Fibroblast of skin of left quadriceps (primary cell): ENCODE results near the gene RPLP1.
"Not testable (repeated sequence)": the region's sequence is repeated elsewhere in the genome, so short reads cannot be mapped to it uniquely, and the experiment has no call there.

ENCODE experiments used
- DNase-seq, 2 experiments: peaks; one replicate each; pipeline ENCODE4 v3.0.0-alpha.2; 2013; ENCODE audit warnings: low read depth in 2 of 2

RPLP1 gene

DNA sequence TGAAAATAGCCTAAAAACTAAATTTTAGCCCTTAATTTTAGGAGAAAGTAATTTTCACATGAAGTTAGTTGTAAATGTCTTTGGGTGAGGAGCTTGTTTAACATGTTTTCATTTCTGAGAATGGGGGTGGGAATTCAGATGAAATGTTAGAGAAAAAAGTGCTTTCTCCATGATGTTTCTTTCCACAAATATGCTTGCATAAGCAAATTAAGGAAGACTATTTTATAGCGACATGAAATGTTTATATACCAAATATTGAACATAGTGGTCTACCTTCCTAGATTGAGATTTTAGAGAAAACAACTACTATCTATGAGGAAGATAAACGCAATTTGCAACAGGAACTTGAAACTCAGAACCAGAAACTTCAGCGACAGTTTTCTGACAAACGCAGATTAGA, 13.0 kb upstream of the RPLP1 start:
- DNase-seq, result no peak

DNA sequence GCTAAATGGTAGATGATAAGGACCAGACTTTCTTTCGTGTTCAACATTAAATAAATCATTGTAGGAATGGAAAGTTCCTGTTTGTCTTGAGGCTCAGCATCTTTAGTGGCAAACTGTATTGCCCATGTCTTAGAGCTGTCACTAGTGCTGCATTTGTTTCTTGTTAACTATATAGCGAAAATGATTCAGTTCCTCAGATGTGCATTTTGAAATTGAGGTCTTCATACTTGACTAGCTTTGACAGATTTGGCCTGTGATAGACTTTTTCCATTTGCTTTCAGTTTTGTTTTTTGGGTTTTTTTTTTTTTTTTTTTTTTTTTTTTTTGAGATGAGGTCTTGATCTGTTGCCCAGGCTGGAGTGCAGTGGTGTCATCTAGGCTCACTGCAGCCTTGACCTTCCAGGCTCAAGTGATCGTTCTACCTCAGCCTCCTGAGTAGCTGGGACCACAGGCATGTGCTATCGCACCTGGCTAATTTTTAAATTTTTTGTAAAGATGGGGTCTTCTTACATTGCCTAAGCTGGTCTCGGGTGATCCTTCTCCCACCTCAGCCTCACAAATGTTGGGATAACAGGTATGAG, 9.5 kb upstream of the RPLP1 start:
- no peak for DNase-seq

DNA sequence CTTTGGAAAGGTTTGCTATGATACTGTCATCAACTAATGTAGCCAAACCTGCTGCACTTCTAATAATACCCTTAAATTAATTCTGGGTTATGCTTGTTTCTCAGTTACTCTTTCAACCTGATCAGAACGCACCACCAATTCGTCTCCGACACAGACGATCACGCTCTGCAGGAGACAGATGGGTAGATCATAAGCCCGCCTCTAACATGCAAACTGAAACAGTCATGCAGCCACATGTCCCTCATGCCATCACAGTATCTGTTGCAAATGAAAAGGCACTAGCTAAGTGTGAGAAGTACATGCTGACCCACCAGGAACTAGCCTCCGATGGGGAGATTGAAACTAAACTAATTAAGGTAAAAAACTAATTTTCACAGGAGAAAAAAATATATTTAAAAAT, 7.9 kb upstream of the RPLP1 start:
- no peak for DNase-seq

DNA sequence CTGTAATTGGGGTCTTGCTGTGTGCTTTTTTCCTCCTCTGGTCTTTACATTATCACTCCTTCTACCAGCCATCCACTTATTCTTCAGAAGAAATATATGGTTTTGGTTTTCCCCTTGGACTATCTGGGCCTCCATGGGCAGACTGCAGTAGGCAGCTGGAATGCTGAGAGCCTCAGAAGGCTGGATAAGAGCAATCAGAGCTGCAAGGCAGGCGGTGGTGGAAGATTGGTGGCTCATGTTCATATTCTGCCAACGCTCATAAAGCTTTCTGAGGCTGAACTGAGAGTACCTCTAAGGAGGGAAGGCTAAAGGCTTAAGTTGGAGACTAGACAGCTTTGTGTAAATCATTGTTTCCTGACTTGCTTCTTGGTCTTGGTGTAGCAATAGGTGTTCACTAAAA, 5.7 kb upstream of the RPLP1 start:
- no peak for DNase-seq

DNA sequence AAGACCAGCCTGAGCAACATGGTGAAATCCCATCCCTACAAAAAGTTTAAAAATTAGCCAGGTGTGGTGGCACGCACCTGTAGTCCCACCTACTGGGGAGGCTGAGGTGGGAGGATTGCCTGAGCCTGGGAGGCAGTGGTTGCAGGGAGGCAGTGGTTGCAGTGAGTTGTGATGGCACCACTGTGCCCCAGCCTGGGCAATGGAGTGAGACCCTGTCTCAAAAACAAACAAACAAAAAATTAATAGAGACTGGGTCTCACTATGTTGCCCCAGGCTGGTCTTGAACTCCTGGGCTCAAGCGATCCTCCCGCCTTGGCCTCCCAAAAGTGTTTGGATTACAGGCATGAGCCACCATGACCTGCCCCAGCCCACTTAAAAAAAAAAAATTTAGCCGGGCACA, 2.4 kb upstream of the RPLP1 start:
- not testable (repeated sequence) for DNase-seq

DNA sequence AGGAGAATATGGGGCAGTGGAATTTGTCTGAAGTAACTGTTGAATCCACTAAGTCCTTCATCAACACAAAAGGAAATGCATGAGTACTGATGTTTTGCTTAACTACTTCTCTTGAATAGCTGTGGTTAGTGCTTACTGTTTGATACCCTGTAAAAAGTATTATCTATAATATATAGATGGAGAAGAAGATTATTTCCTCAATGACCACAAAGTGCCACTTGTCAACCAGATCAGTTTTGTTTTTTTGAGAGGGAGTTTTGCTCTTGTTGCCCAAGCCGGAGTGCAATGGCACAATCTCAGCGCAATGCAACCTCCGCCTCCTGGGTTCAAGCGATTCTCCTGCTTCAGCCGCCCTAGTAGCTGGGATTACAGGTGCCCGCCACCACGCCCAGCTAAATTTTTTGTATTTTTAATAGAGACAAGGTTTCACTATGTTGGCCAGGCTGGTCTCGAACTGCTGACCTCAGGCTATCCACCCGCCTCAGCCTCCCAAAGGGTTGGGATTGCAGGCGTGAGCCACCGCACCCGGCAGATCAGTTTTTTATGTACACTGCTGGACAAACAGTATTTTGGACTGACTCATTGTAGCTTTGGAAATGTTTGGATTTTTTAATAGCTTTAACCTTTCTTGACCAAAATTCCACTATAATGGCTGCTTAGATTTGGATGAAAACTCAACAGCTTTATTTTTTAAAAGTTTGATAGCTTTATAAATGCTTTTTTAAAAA, 1.5 kb upstream of the RPLP1 start:
- DNase-seq, result no peak

DNA sequence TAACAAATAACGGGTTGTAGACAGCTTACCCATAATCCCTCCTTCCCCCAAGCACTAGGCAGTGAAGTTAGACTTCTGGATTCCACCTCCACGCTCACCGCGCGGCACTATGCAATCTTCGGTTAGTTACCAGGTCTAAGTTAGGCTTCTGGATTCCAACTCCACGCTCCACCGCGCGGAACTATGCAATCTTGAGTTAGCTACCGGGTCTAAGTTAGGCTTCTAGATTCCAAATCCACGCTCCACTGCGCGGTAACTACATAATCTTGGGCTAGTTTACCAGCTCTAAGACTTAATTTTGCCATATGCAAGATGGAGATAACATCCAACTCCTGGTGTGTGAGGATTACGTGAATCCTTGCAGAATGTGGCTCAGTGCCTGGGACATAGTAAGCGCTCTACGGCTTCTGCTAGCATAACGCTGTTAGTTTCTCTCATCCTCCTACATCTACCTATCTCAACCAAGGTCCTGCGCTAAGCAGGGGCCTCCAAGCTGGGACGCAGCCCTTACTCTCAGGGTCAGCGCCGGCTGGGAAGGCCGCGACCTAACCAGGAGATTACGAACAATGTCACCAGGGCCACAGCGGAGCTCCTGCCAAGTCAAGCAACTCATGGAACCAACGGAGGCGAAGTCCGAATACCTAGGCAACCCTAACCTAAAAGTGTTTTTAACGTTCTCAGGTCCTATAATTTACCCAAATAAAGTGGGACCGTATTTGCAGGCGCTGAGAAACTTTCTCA, 497 bp upstream of the RPLP1 start:
- no peak for DNase-seq

DNA sequence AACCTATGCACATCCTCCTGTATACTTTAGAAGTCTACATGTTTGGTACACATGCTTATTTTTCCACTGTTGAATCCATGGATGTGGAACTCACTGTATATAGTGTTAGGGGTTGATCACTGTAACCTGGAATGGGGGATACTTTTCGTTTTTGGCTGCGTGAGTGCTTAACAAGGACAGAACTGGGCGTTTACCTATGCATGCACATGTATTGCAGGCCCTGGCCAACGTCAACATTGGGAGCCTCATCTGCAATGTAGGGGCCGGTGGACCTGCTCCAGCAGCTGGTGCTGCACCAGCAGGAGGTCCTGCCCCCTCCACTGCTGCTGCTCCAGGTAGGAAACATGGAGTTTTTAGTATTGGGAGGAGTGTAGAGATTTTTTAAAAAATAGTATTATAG, 2.3 kb downstream of the RPLP1 start:
- DNase-seq, result no peak

DNA sequence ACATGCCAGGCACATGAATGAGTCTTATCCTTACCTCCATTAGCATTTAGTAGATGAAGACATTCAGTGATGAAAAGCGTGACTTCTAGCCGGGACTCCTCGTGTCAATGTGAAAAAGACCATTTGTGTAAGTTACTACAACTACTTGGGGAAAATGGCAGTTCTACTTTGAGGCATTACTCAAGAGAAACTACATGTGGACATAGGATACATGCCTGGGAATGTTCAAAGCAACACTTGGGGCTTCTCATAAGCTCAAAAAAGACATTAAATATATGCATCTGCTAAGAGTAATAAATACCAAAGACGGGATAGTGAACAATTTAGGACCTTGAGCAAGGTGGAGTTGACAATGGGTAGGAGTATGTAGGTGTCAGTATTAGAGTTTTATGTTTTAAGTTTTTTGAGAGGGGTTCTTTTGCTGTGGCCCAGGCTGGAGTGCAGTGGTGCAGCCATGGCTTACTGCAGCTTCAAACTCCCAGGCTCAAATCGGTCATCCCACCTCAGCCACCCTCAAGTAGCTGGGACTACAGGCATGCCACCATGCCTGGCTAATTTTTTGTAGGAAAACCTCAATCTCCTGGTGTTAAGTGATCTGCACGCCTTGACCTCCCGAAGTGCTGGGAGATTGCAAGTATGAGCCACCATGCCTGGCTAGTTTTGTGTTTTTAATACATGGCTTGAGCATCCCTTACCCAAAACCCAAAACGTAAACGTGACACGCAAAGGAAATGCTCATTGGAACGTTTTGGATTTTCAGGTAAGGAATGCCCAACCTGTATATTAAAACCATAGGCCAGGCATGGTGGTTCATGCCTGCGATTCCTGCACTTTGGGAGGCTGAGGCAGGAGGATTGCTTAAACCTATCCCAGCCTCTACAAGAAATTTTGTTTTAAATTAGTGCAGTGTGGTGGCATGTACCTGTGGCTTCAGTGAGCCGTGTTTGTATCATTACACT, 3.9 kb downstream of the RPLP1 start:
- DNase-seq, result no peak

DNA sequence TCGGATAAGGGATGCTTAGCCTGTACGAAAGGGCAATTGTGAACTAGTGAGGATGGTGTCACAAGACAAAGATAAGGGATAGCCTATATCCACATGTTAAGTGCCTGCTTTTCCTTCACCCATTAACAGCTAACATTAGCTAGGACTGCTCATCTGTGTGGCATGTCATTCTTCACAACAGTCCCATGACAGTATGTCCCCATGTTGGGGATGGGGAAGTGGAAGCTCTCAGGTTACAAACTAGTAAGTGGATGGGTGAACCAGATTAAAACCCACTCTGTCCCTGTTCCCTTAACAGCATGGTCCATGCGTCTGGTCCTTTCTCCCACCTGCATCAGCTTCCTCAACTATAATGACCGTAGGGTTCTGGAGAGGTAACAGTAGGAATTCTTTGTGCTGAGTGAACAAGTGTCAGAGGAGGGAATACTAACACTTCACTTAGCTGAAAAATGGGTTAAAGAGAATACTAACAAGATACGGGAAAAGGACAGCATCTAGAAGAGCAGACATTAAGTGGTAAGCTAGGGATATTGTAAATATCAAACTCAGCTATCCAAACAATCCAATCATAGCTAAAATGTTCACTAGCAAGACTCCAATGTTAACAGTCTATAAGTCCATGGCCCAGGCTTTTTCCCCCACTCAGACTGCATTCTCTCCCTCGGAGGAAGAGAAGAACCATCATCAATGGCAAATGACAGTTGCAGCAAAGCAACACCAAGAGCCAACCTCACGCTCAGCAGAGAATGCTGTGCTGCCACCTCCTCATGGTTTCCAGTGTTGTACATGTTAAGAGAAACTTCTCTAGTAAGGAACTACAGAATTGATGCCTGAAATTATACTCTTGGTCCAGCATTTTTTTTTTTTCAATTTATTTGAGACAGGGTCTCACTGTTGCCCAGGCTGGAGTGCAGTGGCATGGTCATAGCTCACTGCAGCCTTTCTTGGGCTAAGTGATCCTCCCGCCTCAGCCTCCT, 5.0 kb downstream of the RPLP1 start:
- DNase-seq, result no peak

DNA sequence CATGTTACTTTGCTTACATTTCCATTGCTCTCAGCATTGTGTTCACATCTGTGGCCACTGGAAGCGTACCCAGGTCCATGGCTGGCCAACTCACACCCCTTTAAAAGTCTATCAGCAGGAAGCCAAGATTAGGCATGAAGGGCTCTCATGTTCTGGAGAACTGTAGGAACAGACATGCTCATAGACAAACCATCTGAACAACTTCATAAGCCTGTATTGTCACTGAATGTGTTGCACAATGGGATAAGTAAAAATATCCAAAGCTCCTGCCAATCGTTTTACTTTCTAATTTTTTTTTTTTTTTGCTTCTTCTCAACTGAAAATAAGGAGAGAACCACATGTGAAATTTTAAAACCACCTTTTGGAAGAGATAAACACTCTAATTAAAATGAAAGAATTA, 6.4 kb downstream of the RPLP1 start:
- no peak for DNase-seq

DNA sequence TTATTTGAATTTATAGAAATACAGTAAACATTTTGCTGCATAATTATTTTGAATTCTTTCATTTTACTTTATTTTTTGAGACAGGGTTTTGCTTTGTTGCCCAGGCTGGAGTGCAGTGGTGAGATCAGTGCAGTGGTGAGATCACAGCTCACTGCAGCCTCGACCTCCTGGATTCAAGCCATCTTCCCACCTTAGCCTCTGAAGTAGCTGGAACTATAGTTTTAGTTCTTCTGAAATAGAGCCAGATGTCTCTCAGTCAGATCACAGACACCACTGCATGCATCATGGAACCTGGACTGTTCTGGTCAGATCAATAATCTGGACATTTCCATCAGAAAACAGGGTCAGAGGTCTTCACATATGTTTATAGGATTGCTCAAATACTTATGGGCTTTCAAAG, 7.9 kb downstream of the RPLP1 start:
- no peak for DNase-seq

DNA sequence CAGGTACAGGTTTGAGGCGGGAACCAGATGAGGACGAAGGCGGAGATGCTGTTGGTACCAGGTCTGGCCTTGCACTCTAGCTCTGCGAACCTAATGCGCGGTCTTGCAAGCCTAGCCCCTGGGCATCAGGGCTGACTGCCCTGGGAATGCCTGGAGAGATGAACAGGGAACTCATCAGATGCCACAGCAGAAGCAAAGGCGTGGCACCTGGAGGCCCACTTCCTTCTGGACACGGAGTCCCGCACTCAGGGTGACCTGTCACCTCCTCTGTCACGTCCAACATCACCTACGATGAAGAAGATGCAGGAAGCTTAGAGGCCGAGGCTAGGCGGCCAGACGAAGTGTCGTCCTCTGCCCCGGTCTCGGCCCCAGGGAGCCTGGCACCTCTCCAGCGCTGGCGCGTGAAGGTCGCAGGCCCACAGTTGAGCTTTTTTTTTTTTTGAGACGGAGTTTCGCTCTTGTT, 9.4 kb downstream of the RPLP1 start:
- no peak for DNase-seq

DNA sequence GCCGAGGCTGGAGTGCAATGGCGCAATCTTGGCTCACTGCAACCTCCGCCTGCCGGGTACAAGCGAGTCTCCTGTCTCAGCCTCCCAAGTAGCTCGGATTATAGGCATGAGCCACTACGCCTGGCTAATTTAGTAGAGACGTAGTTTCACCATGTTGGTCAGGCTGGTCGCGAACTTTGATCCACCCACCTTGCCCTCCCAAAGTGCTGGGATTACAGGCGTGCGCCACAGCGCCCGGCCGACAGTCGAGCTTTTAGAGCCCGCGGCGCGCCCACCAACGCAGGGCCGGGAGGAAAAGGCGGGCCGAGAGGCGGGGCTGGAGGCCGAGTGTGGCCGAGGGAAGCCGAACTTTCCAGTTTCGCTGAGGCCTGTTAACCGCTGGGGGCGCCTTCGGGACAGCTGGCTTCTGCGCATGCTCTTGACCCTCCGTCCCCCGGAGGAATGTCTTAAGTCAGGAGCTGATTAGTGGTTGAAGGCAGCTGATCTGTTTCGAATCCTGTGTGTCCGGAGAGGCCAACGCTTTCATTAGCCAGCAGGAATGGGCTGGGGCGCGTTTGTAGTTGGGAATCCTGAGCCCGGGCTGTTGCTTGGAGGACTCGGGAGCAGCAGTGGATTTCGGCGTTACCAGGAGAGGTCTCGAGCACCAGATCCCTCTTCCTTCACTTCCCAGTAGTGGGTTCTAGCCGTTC, 10.0 kb downstream of the RPLP1 start:
- peak; percentile 94 for DNase-seq

DNA sequence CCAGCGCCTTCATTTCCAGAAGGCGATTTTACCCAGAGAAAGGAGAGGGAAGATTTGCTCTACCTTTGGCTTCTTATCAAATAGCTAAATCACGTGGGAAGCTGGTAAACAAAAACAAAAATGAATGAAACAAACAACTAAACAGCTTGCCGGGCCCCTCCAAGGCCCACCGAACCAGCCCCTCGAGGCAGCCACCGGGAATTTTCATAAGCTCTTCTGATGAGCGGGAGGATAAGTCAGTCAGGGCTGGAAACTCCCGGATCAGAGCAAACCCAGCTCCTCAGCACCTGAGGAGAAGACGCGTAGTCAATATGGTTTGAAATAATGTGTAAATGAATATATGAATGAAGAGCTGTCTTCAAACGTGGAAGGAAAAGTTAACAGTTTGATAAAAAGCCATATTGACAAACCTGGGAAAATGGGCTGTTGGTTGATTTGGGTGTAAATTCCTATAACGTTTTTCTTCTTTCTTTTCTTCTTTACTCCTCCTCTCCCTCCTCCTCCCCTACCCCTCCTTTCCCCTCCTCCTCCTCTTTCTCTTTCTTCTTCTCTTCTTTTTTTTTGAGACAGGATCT, 10.7 kb downstream of the RPLP1 start:
- no peak for DNase-seq

DNA sequence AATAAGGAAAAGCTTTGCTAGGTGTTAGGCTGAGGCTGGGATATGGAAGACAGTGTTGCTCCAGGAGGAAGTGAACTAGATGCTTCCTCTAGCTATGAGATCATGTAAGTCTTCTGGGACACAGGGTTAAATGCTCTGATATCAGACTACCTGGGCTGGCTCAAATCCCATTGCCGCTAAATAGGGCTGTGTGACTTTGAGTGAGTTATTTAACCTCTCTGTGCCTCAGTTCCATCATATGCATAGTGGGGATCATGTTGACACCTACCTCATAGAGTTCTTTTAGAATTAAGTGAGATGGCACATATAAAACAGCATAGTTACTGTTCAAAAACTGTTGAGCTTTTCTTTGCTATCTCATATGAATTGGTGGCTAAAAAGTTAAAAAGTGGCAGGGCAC, 12.6 kb downstream of the RPLP1 start:
- no peak for DNase-seq

DNA sequence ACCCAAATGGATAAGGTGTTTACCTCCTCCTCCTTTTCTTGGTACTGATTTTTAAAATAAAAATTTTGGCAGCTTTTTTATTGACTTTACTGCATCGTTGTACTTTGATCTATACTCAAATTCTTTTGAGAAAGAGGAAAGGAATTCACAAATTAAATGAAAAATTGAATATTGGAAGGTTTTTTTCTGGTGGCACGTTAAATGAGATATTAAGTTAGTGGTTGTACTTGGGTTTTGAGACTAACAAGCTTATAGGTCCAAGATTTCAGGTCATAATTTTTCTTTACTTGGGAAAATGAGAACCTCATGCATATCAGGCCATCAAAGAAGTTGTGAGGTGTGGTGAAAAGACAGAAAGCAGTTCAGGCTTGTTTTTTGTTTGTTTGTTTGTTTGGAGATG, 14.1 kb downstream of the RPLP1 start:
- no peak for DNase-seq

DNA sequence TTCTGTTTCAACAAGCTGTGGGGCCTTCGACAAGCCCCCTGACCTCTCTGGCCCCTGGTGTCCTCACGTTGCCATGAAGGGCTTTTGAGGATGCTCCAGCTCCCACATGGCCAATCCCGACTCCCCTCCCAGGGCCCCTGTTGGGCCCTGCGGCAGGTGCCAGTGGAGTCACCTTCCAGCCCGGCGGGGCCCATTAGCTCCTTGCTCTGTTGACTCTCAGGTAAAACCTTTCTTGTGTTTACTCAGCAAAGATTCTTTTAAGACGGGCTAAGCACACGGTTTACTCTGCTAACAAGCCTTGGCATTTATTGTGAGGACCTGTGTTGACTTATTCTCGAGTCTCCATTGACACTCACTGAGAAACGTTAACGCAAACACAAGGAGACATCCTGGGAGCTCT, 15.0 kb downstream of the RPLP1 start:
- DNase-seq, result no peak

DNA sequence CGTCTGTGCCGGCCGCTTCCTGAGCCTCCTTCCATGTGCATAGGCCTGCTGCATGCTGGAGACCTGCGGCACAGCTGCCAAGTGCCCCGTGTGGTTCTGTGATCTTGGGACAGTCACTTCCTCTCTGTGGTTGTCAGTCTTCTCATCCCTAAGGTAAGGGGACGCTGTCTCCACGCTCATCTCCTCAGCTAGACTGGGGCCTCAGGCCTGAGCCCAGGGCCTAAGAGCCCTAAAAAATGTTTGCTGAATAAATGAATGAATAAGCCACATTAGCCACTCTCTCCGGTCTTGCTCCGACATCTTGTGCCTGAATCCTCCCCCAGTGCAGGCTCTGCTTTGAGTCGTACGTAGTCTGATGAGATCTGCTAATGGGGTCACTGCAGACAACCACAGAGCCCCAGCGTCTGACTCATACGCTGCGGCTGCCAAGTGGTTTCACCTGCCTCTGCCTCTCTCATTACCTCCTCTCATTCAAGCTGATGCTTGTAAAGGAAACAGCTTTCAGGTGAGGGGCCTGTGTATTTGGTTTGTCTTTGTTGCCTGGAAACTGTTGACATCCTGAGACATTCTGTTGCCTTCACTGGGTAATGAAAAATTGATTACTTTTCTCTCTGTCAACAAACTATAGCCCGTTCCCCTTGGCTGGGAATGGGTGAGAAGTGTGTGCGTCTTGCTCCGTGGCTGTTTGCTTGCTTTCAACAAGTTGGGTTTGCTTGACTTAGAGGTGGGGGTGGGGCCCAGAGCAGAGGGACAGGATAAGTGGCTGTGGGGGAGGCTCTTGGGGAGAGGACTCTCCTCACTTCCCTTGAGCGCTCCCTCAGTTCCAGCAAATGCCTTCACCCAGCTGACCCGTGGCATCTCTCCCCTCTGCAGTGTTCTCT, 15.9 kb downstream of the RPLP1 start:
- no peak for DNase-seq
